HG03469 (cell line): ENCODE results near the gene EHMT1.

Source experiments
- ATAC-seq: cut with Tn5 transposase; IDR thresholded peaks from one replicate; pipeline ENCODE4 v1.9.1; 2021; ENCODE audit warnings: mild to moderate bottlenecking, moderate library complexity, moderate number of reproducible peaks; ENCODE audit not compliant: unreplicated experiment

EHMT1 gene

GRCh38 chr9:137618105-137619067 lies at the start of gene EHMT1:
Gene EHMT1 (plus strand): TSS chr9:137619005. CDS start chr9:137619029, 24 bp downstream.
- ATAC-seq = peak; percentile 42

GRCh38 chr9:137569609-137570203 lies 49.1 kb upstream of the EHMT1 start:
- ATAC-seq = no peak

- ATAC-seq = no peak
Measured at GRCh38 chr9:137570566-137570965, 48.2 kb upstream of the EHMT1 start.

GRCh38 chr9:137574192-137574591 lies 44.6 kb upstream of the EHMT1 start:
- ATAC-seq = no peak

GRCh38 chr9:137575364-137575715 lies 43.5 kb upstream of the EHMT1 start:
- no peak for ATAC-seq

GRCh38 chr9:137575716-137576411 lies 42.9 kb upstream of the EHMT1 start:
- no peak for ATAC-seq

GRCh38 chr9:137578518-137579258 lies 40.1 kb upstream of the EHMT1 start, which contains the start of gene DPH7:
Gene DPH7 (minus strand): TSS chr9:137578925. CDS start chr9:137578777, 148 bp downstream.
- peak; percentile 70 for ATAC-seq

- no peak for ATAC-seq
Measured at GRCh38 chr9:137579259-137579604, 39.6 kb upstream of the EHMT1 start.

- ATAC-seq = no peak
Measured at GRCh38 chr9:137580209-137580953, 38.4 kb upstream of the EHMT1 start.

GRCh38 chr9:137580954-137581322 lies 37.9 kb upstream of the EHMT1 start:
- ATAC-seq = no peak

GRCh38 chr9:137581361-137582285 lies 37.2 kb upstream of the EHMT1 start:
- no peak for ATAC-seq

GRCh38 chr9:137582286-137582860 lies 36.4 kb upstream of the EHMT1 start:
- ATAC-seq = no peak

- ATAC-seq = no peak
Measured at GRCh38 chr9:137583347-137583746, 35.5 kb upstream of the EHMT1 start.

GRCh38 chr9:137583957-137584356 lies 34.8 kb upstream of the EHMT1 start:
- ATAC-seq = no peak

- ATAC-seq = no peak
Measured at GRCh38 chr9:137586854-137587253, 32.0 kb upstream of the EHMT1 start.

GRCh38 chr9:137588311-137588710 lies 30.5 kb upstream of the EHMT1 start:
- ATAC-seq = no peak

GRCh38 chr9:137588891-137589290 lies 29.9 kb upstream of the EHMT1 start:
- no peak for ATAC-seq

- peak; percentile 17 for ATAC-seq
Measured at GRCh38 chr9:137589441-137590122, 29.2 kb upstream of the EHMT1 start.
